HFFc6 (cell line): ENCODE results near the gene TMEM255B. TPM values are rescaled to one million over a fixed set of nuclear protein-coding genes. Genes with fewer than 3 reads are reported as not detected.

ENCODE experiments used
- DNase-seq: peaks from one replicate; pipeline ENCODE4 v3.0.0-alpha.2; 2018
- H3K27ac Mint-ChIP-seq: 2 replicates; pipeline ENCODE4 v1.8.0; 2020; ENCODE audit warnings: mild to moderate bottlenecking, mixed read lengths
- H3K27me3 Mint-ChIP-seq: 2 replicates; pipeline ENCODE4 v1.8.0; 2021; ENCODE audit warnings: mild to moderate bottlenecking, moderate library complexity, mixed read lengths; ENCODE audit not compliant: insufficient read depth
- H3K36me3 Mint-ChIP-seq: 2 replicates; pipeline ENCODE4 v1.8.0; 2021; ENCODE audit warnings: low read depth, mixed read lengths
- H3K4me1 Mint-ChIP-seq: 2 replicates; pipeline ENCODE4 v1.8.0; 2020; ENCODE audit warnings: low read depth, mixed read lengths
- H3K4me3 Mint-ChIP-seq: 2 replicates; pipeline ENCODE4 v1.8.0; 2020; ENCODE audit warnings: mild to moderate bottlenecking, moderate library complexity, mixed read lengths
- H3K9me3 Mint-ChIP-seq: 2 replicates; pipeline ENCODE4 v1.8.0; 2020; ENCODE audit warnings: mild to moderate bottlenecking, mixed read lengths
- total RNA-seq, 6 experiments: library from RNA; stranded (reverse); fragmentation: NEBNext Ultra II Directional; extraction: Animal tissue kit (Norgen Biotek cat#: 25700); gene quantifications; 2 replicates in 1 of 6; 3 replicates in 5 of 6; pipeline ENCODE4 v1.2.3, GENCODE V29; 2021
- TF ChIP-seq, protein P1 (sequence below): fragments of 200-600 bp; sonication (generic); IDR thresholded peaks from 2 replicates; pipeline ENCODE4 v1.5.0; 2021; ENCODE audit warnings: antibody characterized with exemption, mild to moderate bottlenecking

TMEM255B gene
- total RNA-seq, 6 experiments from 2014 or later = 8.2 to 10.3 (median 9.1) TPM

DNA sequence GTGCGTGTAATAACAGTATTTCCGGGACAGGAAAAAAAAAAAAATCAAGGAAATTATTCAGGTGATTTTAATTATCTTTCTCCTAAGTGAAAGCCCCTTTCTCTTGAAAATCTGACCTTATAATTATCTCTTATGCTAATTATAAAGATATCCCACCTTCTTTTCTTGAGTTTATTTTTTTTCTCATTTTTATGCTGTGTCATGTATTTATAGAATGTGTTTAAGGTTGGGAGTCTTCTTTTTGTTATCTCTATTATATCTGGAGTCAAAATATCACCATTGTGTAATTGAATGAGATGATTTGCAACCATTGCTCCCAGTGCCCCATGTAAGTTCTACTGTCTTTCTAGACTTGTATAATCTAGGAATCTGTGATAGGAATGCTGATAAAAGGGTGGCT, 3.0 kb downstream of the TMEM255B start:
- no peak for DNase-seq
- peaks cover 47% of the 10 kb centered on the region for H3K4me1 Mint-ChIP-seq
- H3K27me3 Mint-ChIP-seq = peaks cover 13% of the 10 kb centered on the region
- TF ChIP-seq, protein P1, sequence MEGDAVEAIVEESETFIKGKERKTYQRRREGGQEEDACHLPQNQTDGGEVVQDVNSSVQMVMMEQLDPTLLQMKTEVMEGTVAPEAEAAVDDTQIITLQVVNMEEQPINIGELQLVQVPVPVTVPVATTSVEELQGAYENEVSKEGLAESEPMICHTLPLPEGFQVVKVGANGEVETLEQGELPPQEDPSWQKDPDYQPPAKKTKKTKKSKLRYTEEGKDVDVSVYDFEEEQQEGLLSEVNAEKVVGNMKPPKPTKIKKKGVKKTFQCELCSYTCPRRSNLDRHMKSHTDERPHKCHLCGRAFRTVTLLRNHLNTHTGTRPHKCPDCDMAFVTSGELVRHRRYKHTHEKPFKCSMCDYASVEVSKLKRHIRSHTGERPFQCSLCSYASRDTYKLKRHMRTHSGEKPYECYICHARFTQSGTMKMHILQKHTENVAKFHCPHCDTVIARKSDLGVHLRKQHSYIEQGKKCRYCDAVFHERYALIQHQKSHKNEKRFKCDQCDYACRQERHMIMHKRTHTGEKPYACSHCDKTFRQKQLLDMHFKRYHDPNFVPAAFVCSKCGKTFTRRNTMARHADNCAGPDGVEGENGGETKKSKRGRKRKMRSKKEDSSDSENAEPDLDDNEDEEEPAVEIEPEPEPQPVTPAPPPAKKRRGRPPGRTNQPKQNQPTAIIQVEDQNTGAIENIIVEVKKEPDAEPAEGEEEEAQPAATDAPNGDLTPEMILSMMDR = no peak
- no peak overlapping the region for H3K4me3 Mint-ChIP-seq
- no peak overlapping the region for H3K27ac Mint-ChIP-seq
- no peaks in the 10 kb centered on the region for H3K36me3 Mint-ChIP-seq
- H3K9me3 Mint-ChIP-seq = no peaks in the 10 kb centered on the region

DNA sequence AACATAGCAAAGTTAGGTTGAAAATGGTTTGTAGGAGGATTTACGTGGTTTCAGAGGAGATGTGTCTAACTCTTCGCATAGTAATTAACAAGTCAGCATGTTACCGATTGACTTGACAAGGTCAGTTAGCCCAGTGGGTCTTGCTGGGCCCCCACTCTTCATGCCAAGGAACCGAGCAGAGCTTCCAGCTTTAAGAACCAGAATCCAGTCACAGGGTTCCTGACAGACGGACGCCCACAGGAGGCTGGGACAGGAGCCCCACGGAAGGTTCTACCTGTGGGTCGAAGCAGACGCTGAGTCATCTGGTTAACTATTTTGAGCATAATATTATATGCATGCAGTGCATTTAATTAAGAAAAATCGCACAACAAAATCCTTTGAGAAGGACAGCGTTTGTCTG, 3.5 kb downstream of the TMEM255B start:
- Mint-ChIP-seq H3K27me3 (peaks cover 13% of the 10 kb centered on the region), H3K9me3 (no peaks in the 10 kb centered on the region), H3K27ac (no peak overlapping the region), H3K4me3 (no peak overlapping the region), H3K36me3 (0 out of 2 replicates have a peak, but pooled peaks cover under 1% of the 10 kb centered on the region), H3K4me1 (peaks cover 51% of the 10 kb centered on the region)
- DNase-seq = no peak
- TF ChIP-seq, protein P1 = no peak

DNA sequence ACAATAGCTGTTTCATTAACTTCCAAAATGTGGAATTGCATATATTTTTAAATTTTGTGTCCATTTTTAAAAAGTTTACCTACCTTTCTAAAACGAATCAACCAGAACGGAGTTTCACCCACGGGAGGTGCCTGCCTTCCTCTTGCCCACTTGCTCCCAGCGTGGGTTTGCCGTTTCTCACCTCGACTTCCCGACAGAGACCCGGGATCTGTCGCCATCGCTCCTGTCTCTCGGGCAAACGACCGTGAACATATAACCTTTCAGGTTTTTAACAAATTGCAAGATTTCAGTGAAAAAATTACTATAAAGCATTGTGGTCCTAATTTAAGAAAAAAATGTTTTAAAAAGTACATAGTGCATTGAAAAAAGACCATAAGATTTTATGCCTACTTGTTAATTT, 4.2 kb downstream of the TMEM255B start:
- no peaks in the 10 kb centered on the region for H3K9me3 Mint-ChIP-seq

DNA sequence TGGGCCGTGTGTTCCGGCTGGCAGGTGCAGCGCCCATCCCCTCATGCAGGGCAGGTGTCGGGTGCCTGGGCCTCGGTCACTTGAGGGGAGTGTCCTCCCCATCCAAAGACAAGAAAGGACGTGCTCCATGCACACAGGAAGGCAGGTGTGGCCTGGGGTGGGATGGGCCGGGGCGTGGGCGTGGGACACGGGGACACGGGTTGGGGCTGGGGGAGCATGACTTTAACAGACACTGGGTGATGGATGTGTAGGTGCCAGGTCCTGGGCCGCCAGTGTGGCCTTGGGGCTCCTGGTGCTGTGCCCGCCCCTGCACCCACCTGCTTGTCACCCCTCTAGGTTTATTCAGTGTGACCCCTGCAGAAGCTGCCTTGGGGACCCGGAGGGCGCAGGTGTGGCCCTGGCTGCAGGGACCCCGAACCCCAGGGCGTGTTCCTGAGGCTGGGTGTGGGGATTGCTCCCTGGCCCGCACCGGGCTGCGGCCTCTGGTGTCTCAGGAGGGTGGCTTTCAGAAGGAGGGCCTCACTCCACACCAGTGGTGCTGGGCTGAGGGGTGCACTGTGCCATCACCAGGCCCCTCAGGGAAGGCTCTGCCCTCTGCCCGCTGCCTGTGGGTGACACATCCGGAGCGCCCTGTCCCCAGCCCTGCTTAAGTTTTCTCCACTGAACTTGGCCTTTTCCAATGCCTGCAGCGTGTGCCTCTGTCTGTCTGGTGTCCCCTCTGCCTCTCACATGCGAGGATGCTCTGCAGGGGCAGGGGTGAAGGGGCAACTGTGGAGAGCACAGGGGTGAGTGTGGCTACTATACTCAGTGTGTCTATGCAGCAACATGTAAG, 5.2 kb downstream of the TMEM255B start:
- Mint-ChIP-seq H3K4me1 (peaks cover 47% of the 10 kb centered on the region), H3K36me3 (0 out of 2 replicates have a peak, but pooled peaks cover 4% of the 10 kb centered on the region)

More for the DNA sequence above, 4.2 kb downstream of the TMEM255B start:
- no peak for DNase-seq
- 0 out of 2 replicates have a peak, but pooled peaks cover 4% of the 10 kb centered on the region for H3K36me3 Mint-ChIP-seq
- TF ChIP-seq, protein P1 = no peak
- H3K4me1 Mint-ChIP-seq = peaks cover 52% of the 10 kb centered on the region
- H3K4me3 Mint-ChIP-seq = no peak overlapping the region
- H3K27me3 Mint-ChIP-seq = peaks cover 13% of the 10 kb centered on the region
- no peak overlapping the region for H3K27ac Mint-ChIP-seq

DNA sequence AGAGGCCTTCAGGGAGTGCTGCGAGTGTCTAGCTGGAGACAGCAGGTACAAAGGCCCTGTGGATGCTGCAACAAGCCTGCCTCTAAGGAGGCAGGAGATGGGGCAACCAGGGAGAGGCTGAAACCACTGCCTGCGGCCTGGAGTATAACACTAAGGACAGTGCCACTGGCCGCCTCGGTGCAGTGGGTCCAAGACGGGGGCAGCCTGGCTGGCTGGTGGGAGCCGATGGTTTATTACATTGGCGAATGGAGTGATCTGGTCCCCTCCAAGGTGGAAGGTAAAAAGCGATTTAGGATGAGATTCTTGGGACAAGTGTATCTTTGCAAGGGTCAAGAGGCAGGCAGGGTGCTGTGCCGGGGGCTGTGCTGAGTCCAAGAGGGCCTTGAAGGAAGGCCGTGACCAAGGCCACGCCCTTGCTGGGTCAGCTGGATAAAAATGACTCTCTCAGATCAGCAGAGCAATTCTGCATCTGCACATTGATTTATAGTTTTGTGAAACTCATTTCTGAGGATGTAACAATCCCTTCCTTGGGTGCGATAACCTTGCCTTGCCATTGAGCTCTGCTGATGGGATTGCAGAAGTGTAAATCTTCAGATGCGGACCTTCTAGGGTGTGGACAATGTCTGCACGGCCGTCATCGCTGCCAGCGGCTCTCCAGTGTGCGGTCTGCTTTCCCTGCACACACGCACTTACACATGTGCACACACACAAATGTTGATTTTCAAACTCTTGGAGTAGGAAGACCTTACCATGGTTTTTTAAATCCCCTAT, 6.0 kb downstream of the TMEM255B start:
- peaks cover 16% of the 10 kb centered on the region for H3K27me3 Mint-ChIP-seq
- TF ChIP-seq, protein P1 = no peak
- no peak overlapping the region; the same call in 1 of the 2 replicates for H3K27ac Mint-ChIP-seq
- peaks cover 7% of the 10 kb centered on the region for H3K36me3 Mint-ChIP-seq
- 0 out of 2 replicates have a peak, but pooled peaks cover 1% of the 10 kb centered on the region for H3K9me3 Mint-ChIP-seq
- no peak overlapping the region for H3K4me3 Mint-ChIP-seq
- no peak for DNase-seq
- H3K4me1 Mint-ChIP-seq = peaks cover 41% of the 10 kb centered on the region

More for the DNA sequence above, 5.2 kb downstream of the TMEM255B start:
- no peak overlapping the region for H3K27ac Mint-ChIP-seq
- TF ChIP-seq, protein P1 = no peak
- no peaks in the 10 kb centered on the region for H3K9me3 Mint-ChIP-seq
- peaks cover 16% of the 10 kb centered on the region for H3K27me3 Mint-ChIP-seq
- DNase-seq = no peak
- H3K4me3 Mint-ChIP-seq = no peak overlapping the region
